MCF 10A (cell line): ENCODE results near the gene ZKSCAN5. TPM values are rescaled to one million over a fixed set of nuclear protein-coding genes. Genes with fewer than 3 reads are reported as not detected.

Source experiments
- BruUV-seq: library from RNA; stranded (reverse); fragments of 400-500 nt; replicated peaks from 2 replicates; lab custom pipeline; 2021; lab: Mats Ljungman, UMichigan
- CTCF ChIA-PET: fragments of 300-600 bp; sonication (Branson Sonifier 250); formaldehyde crosslinking; extraction: SDS; loops from one replicate; lab custom pipeline; 2021; ENCODE audit warnings: antibody characterized with exemption, inconsistent platforms; lab: Yijun Ruan, JAX
- POLR2A ChIA-PET: fragments of 300-600, 350-650 bp; sonication (Branson Sonifier 250); formaldehyde crosslinking; extraction: SDS; loops from one replicate; lab custom pipeline; 2020; ENCODE audit warnings: antibody characterized with exemption, inconsistent platforms; lab: Yijun Ruan, JAX
- DNase-seq: peaks from one replicate; pipeline ENCODE4 v3.0.0-alpha.2; 2018; ENCODE audit not compliant: unreplicated experiment
- H3K27ac Mint-ChIP-seq: one replicate; pipeline ENCODE4 v1.8.0; 2022; ENCODE audit warnings: mild to moderate bottlenecking, low read depth, mixed read lengths; ENCODE audit not compliant: unreplicated experiment
- H3K27me3 Mint-ChIP-seq: one replicate; pipeline ENCODE4 v1.8.0; 2022; ENCODE audit warnings: mixed read lengths; ENCODE audit not compliant: insufficient read depth, unreplicated experiment
- H3K36me3 Mint-ChIP-seq: one replicate; pipeline ENCODE4 v1.8.0; 2022; ENCODE audit warnings: mild to moderate bottlenecking, moderate library complexity, mixed read lengths; ENCODE audit not compliant: insufficient read depth, unreplicated experiment
- H3K4me1 Mint-ChIP-seq: one replicate; pipeline ENCODE4 v1.8.0; 2022; ENCODE audit warnings: mixed read lengths; ENCODE audit not compliant: insufficient read depth, unreplicated experiment
- H3K4me3 Mint-ChIP-seq: one replicate; pipeline ENCODE4 v1.8.0; 2022; ENCODE audit warnings: mild to moderate bottlenecking, moderate library complexity, mixed read lengths; ENCODE audit not compliant: unreplicated experiment
- H3K9me3 Mint-ChIP-seq: one replicate; pipeline ENCODE4 v1.8.0; 2022; ENCODE audit warnings: mixed read lengths; ENCODE audit not compliant: unreplicated experiment
- intact Hi-C: fragments of 100-400 bp; cut with micrococcal nuclease; formaldehyde crosslinking; loops from 2 replicates; pipeline ENCODE4 v1.14.1; 2022
- total RNA-seq: library from RNA; stranded (reverse); gene quantifications from 2 replicates; pipeline ENCODE4 v1.2.3, GENCODE V29; 2022
- TF ChIP-seq, protein P1 (sequence below): fragments of 200-600 bp; IDR thresholded peaks from one replicate; pipeline ENCODE4 v1.8.0; 2022; ENCODE audit warnings: antibody characterized with exemption, mild to moderate bottlenecking; ENCODE audit not compliant: unreplicated experiment

The ZKSCAN5 gene
- total RNA-seq, 1 experiment from 2014 or later: 13.6 TPM

DNA sequence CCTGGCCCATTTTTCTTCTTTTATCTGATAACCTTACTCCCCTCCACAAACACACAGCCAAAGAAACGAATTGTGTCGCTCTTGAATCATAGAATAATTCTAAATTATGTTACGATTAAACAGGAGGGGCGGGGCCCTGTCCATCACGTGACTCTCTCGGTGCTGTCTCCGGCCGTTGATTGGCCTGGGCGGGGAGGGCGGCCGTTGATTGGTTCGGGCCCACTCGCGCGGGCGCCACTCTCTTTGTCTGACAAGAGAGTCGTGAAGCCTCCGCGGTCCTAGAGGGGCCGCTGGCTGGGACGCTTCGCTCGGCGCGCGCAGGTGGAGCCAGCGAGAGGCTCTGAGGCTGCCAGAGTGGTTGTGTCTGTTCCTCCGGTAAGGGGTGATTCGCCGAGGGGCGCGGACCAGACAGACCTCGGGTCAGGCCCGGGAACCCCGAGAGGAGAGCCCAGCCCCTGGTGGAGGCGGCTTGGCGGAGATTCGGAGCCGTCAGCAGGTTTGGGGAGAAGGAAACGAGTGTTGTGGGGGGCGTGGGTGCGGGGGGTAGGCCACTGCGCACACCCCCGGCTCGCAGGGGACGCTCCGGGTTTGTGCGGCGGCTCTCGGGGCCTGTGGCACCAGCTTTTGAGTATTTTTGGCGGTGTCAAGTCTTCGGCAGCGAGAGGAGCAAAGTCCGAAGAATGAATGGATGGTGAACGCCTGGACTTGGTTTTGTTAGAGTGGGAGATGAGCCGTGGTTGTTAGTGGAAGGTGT, 31.7 kb upstream of the ZKSCAN5 start, which contains the start of gene ZNF789:
Gene ZNF789, plus strand, starts transcription at position 330 of the 754 bp plus-strand sequence. CDS start 3,567 bp downstream, outside the sequence.
- H3K36me3 Mint-ChIP-seq: peaks cover 15% of the 10 kb centered on the region
- no peaks in the 10 kb centered on the region for H3K9me3 Mint-ChIP-seq
- BruUV-seq: TSS peak; percentile 81
- intact Hi-C loops: loop anchor here (10.0 kb wide), 1 partner anchor 142 kb away; the partner anchor contains the start of gene ZSCAN25
- H3K27me3 Mint-ChIP-seq: no peaks in the 10 kb centered on the region
- no peaks in the 10 kb centered on the region for H3K4me1 Mint-ChIP-seq
- H3K4me3 Mint-ChIP-seq: peak within 1 kb of the TSS; percentile 91
- H3K27ac Mint-ChIP-seq: peak within 1 kb of the TSS; percentile 92
- peak; percentile 96 for DNase-seq
- ChIA-PET CTCF (interaction anchor here (2.2 kb wide), 1 partner anchor 25 kb away, joined by 5 read pairs; no protein-coding TSS in a partner anchor), POLR2A (interaction anchor here (0.6 to 2.7 kb wide), 20 partner anchors 8 to 545 kb away, joined by 3 to 22 read pairs (median 3); partner anchors contain the start of genes BUD31, PDAP1, ZKSCAN5 and ZNF394)
- TF ChIP-seq, protein P1, sequence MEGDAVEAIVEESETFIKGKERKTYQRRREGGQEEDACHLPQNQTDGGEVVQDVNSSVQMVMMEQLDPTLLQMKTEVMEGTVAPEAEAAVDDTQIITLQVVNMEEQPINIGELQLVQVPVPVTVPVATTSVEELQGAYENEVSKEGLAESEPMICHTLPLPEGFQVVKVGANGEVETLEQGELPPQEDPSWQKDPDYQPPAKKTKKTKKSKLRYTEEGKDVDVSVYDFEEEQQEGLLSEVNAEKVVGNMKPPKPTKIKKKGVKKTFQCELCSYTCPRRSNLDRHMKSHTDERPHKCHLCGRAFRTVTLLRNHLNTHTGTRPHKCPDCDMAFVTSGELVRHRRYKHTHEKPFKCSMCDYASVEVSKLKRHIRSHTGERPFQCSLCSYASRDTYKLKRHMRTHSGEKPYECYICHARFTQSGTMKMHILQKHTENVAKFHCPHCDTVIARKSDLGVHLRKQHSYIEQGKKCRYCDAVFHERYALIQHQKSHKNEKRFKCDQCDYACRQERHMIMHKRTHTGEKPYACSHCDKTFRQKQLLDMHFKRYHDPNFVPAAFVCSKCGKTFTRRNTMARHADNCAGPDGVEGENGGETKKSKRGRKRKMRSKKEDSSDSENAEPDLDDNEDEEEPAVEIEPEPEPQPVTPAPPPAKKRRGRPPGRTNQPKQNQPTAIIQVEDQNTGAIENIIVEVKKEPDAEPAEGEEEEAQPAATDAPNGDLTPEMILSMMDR: no peak

DNA sequence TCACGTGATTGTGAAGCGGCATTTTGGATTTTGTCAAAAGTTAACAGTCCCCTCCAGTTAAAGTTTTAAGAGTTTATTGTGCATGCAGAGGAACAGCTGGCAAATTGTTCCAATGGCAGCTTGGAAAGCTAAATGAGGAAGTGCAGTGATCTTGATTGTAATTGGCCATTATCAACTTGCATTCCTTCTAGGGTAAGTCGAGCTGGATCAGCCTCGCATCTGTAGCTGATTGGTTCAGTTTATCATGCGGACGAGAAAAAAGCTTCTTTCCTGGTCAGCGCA, 31.2 kb upstream of the ZKSCAN5 start:
- intact Hi-C loops: loop anchor here (10.0 kb wide), 1 partner anchor 142 kb away; the partner anchor contains the start of gene ZSCAN25
- Mint-ChIP-seq H3K27ac (peak overlapping the region; percentile 92), H3K9me3 (no peaks in the 10 kb centered on the region), H3K4me1 (no peaks in the 10 kb centered on the region), H3K36me3 (peaks cover 20% of the 10 kb centered on the region), H3K27me3 (no peaks in the 10 kb centered on the region), H3K4me3 (peak overlapping the region; percentile 91)
- TF ChIP-seq, protein P1: no peak
- CTCF ChIA-PET: interaction anchor here (2.2 kb wide), 1 partner anchor 25 kb away, joined by 5 read pairs; no protein-coding TSS in a partner anchor
- POLR2A ChIA-PET: interaction anchor here (0.6 to 2.7 kb wide), 19 partner anchors 8 to 545 kb away, joined by 3 to 22 read pairs (median 3); partner anchors contain the start of genes BUD31, PDAP1, ZKSCAN5 and ZNF394
- peak; percentile 60 for DNase-seq
- BruUV-seq: no TSS peak

DNA sequence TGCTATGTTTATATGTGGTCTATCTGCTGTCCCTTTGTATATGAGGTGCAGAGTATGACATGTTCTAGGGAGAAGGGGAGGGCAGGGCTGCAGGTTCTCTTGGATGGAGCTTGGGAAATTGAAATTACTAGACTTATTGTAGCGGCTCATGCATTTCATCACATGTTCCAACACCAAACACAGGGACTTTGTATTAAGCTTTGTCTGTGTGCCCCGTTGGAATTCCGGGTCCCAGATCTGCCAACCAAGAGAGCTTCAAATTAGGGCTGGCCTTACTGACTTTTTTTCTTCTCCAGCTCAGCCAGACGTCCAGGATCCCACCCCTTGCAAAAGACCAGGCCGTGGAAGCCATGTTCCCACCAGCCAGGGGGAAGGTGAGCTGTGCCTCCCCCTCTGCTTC, 28.4 kb upstream of the ZKSCAN5 start:
- Mint-ChIP-seq H3K4me3 (no peak overlapping the region), H3K4me1 (no peaks in the 10 kb centered on the region), H3K9me3 (no peaks in the 10 kb centered on the region), H3K27ac (no peak overlapping the region), H3K27me3 (no peaks in the 10 kb centered on the region), H3K36me3 (peaks cover 46% of the 10 kb centered on the region)
- intact Hi-C loops: loop anchor here (10.0 kb wide), 1 partner anchor 139 kb away; the partner anchor contains the start of gene ZSCAN25
- TF ChIP-seq, protein P1: no peak
- no TSS peak for BruUV-seq
- POLR2A ChIA-PET: interaction anchor here (0.8 kb wide), 1 partner anchor 24 kb away, joined by 4 read pairs; the partner anchor contains the start of gene ZNF394
- CTCF ChIA-PET: interaction anchor here (1.5 kb wide), 1 partner anchor 11 kb away, joined by 3 read pairs; no protein-coding TSS in a partner anchor
- no peak for DNase-seq
